Stomach (tissue), 9 donors: ENCODE measurements around the gene PET100. TPM values are rescaled to one million over a fixed set of nuclear protein-coding genes. Genes with fewer than 3 reads are reported as not detected.

Experiments used
- DNase-seq, 2 donors: peaks; one replicate each; pipeline versions ENCODE4 v3.0.0 to v3.0.0-alpha.2; 2013 to 2019
- H3K27ac ChIP-seq, 5 donors: fragments of 200-600 bp in 4 of 5; sonication (generic) in 4 of 5; one replicate each; pipeline ENCODE4 v1.5.1; 2013 to 2019; ENCODE audit warnings: mild to moderate bottlenecking in 1 of 5, moderate library complexity in 1 of 5
- H3K27me3 ChIP-seq, 3 donors: fragments of 200-600 bp; sonication (generic); one replicate each; pipeline ENCODE4 v1.5.1; 2017 to 2019; ENCODE audit warnings: mixed run types in 1 of 3
- H3K36me3 ChIP-seq, 4 donors: fragments of 200-600 bp; sonication (generic); 1 replicate in 3 of 4; 2 replicates in 1 of 4; pipeline ENCODE4 v1.5.1; 2016 to 2019
- H3K4me1 ChIP-seq, 4 donors: fragments of 200-600 bp; sonication (generic); one replicate each; pipeline ENCODE4 v1.5.1; 2016 to 2019
- H3K4me3 ChIP-seq, 4 donors: fragments of 200-600 bp; sonication (generic) in 3 of 4; one replicate each; pipeline ENCODE4 v1.5.1; 2016 to 2019; ENCODE audit warnings: mild to moderate bottlenecking in 1 of 4
- H3K9me3 ChIP-seq, 4 donors: fragments of 200-600 bp; sonication (generic); one replicate each; pipeline ENCODE4 v1.5.1; 2016 to 2019
- EP300 ChIP-seq: sonication (generic); formaldehyde crosslinking; IDR thresholded peaks from one replicate; pipeline ENCODE4 v1.6.1; 2017; ENCODE audit warnings: antibody characterized with exemption
- POLR2A ChIP-seq, 4 donors: fragments of 450-650 bp; IDR thresholded peaks; one replicate each; pipeline ENCODE4 v1.6.1; 2016; ENCODE audit warnings: antibody characterized with exemption in 4 of 4, control low read depth in 2 of 4, mild to moderate bottlenecking in 1 of 4, moderate library complexity in 1 of 4
- POLR2AphosphoS5 ChIP-seq, 3 donors: sonication (generic); formaldehyde crosslinking; IDR thresholded peaks; one replicate each; pipeline ENCODE4 v1.6.1; 2016; ENCODE audit warnings: antibody characterized with exemption in 3 of 3
- WGBS, 5 donors: extraction: QIAGEN DNeasy Blood & Tissue Kit in 3 of 5; methylation state at CpG; one replicate each; pipeline versions ENCODE4 v1.1.5 to v1.1.7; 2013 to 2018; 5-methylcytosine and 5-hydroxymethylcytosine counted together
- intact Hi-C: fragments of 100-400 bp; cut with DNase I; formaldehyde crosslinking; loops from one replicate; pipeline ENCODE4 v1.15.1; 2023; ENCODE audit warnings: low total_unique reads
- polyA plus RNA-seq, 3 donors: library from polyadenylated mRNA; stranded (reverse); fragments of 200-250 nt; gene quantifications; one replicate each; pipeline ENCODE4 v1.2.3, GENCODE V29; 2013
- total RNA-seq, 5 donors: library from RNA; depleted of rRNA; stranded (reverse); fragments of >200 nt; gene quantifications; one replicate each; pipeline versions ENCODE4 v1.1.0 to v1.2.3, GENCODE V29; 2014 to 2016
- TF ChIP-seq, protein P1 (sequence below), 7 experiments: fragments of 450-650 bp in 4 of 7; fragments of 200-600 bp in 3 of 7; sonication (generic) in 3 of 7; IDR thresholded peaks; one replicate each; pipeline ENCODE4 v1.5.1; 2016 to 2019; ENCODE audit warnings: antibody characterized with exemption in 7 of 7, control low read depth in 2 of 7, mild to moderate bottlenecking in 1 of 7
- donor health status: healthy with polysubstance abuse.
- donor health status: Bipolar disorder and iron deficiency.
- donor health status: healthy.

PET100 gene
- total and polyA plus RNA-seq, 8 donors = 0.89 to 197 (median 28.1) TPM

DNA sequence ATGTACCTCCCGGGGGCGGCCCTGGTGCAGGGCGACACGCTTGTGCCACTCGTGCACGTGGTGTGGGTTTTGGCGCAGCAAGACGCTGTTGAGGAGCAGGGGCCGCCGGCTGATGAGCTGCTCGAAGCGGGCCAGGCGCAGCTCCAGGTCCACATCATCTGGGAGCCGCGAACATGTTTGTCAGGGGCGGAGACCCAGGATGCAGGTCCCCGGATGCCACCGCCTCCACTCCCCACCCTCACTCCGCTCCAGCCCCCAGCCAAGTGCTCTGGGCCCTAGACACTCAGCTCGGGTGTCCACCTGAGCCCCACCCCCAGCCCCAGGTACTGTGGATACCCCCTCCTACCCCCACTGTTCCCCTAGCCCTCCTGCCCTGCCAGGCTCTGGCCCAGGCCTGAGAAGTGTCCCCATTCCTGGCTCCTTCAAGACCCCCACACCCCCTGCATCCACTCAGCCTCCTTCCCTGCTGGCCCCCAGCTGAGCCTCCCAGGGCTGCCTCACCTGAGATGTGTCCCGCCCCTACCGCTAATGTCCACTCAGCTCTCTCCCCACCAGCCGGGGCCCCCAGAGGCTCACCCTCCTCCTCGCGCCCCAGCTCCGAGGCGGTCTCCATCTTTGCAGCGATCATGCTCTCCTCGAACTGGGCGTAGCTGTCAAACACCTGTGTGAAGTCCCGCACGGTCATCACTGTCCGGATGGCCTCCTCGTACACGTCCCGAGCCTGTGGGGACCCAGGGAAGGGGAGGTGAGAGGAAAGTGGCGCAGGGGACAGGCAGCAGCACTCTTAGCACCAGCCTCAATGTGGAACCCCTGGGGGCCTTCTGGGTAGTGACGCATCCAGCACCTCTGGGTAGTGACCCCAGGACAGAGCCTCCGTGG is 5.6 kb upstream of the PET100 start:
- H3K9me3 ChIP-seq = no peaks in the 10 kb centered on the region
- no peak for DNase-seq
- WGBS, 5 donors = 92 to 96% (median 93%) methylated on average over 22 to 39 of the region's 39 CpGs
- no peak overlapping the region for H3K4me3 ChIP-seq
- no peaks in the 10 kb centered on the region for H3K27me3 ChIP-seq
- intact Hi-C loops = no loop called here
- TF ChIP-seq POLR2AphosphoS5 (IDR thresholded peaks at IDR 0.05) = no peak
- no peak for TF ChIP-seq EP300
- no peak for TF ChIP-seq POLR2A (IDR thresholded peaks at IDR 0.05)
- TF ChIP-seq, protein P1, sequence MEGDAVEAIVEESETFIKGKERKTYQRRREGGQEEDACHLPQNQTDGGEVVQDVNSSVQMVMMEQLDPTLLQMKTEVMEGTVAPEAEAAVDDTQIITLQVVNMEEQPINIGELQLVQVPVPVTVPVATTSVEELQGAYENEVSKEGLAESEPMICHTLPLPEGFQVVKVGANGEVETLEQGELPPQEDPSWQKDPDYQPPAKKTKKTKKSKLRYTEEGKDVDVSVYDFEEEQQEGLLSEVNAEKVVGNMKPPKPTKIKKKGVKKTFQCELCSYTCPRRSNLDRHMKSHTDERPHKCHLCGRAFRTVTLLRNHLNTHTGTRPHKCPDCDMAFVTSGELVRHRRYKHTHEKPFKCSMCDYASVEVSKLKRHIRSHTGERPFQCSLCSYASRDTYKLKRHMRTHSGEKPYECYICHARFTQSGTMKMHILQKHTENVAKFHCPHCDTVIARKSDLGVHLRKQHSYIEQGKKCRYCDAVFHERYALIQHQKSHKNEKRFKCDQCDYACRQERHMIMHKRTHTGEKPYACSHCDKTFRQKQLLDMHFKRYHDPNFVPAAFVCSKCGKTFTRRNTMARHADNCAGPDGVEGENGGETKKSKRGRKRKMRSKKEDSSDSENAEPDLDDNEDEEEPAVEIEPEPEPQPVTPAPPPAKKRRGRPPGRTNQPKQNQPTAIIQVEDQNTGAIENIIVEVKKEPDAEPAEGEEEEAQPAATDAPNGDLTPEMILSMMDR (IDR thresholded peaks at IDR 0.05) = no peak
- H3K36me3 ChIP-seq = peaks cover 50 to 90% (median 84%) of the 10 kb centered on the region in 4 donors
- H3K4me1 ChIP-seq = peaks cover 10 to 47% (median 43%) of the 10 kb centered on the region in 4 donors
- H3K27ac ChIP-seq = no peak overlapping the region

DNA sequence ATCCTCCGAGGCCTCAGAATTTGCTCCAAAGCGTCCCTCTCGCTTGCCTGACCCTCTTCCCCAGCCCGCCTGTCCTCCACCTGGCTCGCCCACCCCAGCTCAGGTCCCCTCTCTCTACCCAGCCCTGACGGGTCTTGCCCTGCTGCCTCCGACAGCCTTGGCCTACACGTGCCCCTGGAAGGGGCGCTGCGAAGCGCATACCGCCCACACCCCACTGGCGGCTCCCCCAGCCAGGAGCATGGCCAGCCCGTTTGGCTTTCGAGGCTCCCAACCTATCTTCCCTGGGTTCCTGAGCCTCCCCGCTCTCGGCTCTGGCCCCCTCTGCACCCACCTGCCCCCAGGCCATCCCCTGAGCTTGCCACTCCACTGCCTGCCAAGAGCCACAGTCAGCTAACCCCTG is 4.8 kb upstream of the PET100 start:
- Histone ChIP-seq H3K27me3 (no peaks in the 10 kb centered on the region), H3K4me3 (no peak overlapping the region), H3K36me3 (peaks cover 50 to 81% (median 75%) of the 10 kb centered on the region in 4 donors), H3K4me1 (peaks cover 11 to 38% (median 35%) of the 10 kb centered on the region in 4 donors), H3K9me3 (no peaks in the 10 kb centered on the region), H3K27ac (no peak overlapping the region)
- intact Hi-C loops = no loop called here
- no peak for DNase-seq
- TF ChIP-seq EP300 (no peak), POLR2AphosphoS5 (IDR thresholded peaks at IDR 0.05) (no peak), POLR2A (IDR thresholded peaks at IDR 0.05) (no peak)
- TF ChIP-seq, protein P1 (IDR thresholded peaks at IDR 0.05) = no peak
- 92 to 97% (median 93%) methylated on average over 15 to 17 of the region's 17 CpGs for WGBS, 5 donors

DNA sequence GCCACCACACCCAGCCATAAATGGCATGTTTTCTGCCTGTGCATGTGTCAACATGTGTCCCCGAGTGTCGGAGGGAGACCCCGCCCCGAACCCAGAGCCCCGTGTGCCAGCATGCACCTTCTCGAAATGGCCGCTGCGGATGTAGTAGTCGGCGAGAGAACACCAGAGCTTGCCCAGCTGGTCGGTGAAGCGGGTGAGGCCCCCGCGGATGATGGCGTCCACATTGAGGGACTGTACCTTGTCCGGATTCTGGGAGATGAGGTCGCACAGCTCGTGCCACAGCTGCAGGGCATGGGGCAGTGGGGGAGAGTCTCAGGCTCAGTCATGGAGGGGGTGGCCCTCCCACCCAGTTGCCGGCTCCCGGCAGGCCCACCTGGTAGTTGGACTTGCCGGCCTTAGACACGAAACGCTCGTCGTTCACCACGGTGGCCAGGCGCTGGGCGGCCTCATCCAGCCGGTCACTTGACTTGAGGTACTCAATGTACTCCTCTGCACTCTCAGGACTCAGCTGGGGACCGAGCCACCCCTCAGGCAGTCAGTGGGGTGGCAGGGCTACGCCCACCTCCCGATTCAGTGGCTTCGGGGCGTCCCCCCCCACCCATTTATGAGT is 3.7 kb upstream of the PET100 start:
- 96 to 97% (median 96%) methylated on average over 24 to 34 of the region's 34 CpGs for WGBS, 5 donors
- H3K9me3 ChIP-seq = no peaks in the 10 kb centered on the region
- H3K36me3 ChIP-seq = peaks cover 41 to 71% (median 65%) of the 10 kb centered on the region in 4 donors
- no peak overlapping the region for H3K4me3 ChIP-seq
- DNase-seq = no peak
- intact Hi-C loops = no loop called here
- H3K27ac ChIP-seq = no peak overlapping the region
- H3K4me1 ChIP-seq = peaks cover 20 to 38% (median 35%) of the 10 kb centered on the region in 4 donors
- no peaks in the 10 kb centered on the region for H3K27me3 ChIP-seq
- TF ChIP-seq POLR2A (IDR thresholded peaks at IDR 0.05) (no peak), EP300 (no peak), POLR2AphosphoS5 (IDR thresholded peaks at IDR 0.05) (no peak)
- TF ChIP-seq, protein P1 (IDR thresholded peaks at IDR 0.05) = no peak

- TF ChIP-seq, protein P1 (IDR thresholded peaks at IDR 0.05) = no peak
- no peak for TF ChIP-seq EP300
- Histone ChIP-seq H3K4me3 (peak overlapping the region in 1 of 4 donors; percentile 9), H3K27me3 (no peaks in the 10 kb centered on the region), H3K36me3 (peaks cover 28 to 67% (median 60%) of the 10 kb centered on the region in 4 donors), H3K4me1 (peaks cover 25 to 47% (median 42%) of the 10 kb centered on the region in 4 donors), H3K27ac (no peak overlapping the region), H3K9me3 (no peaks in the 10 kb centered on the region)
- no peak for DNase-seq
- intact Hi-C loops = no loop called here
- 89 to 97% (median 92%) methylated on average over 22 to 24 of the region's 24 CpGs for WGBS, 5 donors
Observed at GRCh38 chr19:7627166-7627565, 2.4 kb upstream of the PET100 start.
